GM19351 (cell line): ENCODE results near the gene SMAD7.

ENCODE experiments used
- ATAC-seq: cut with Tn5 transposase; IDR thresholded peaks from one replicate; pipeline ENCODE4 v1.9.1; 2021; ENCODE audit warnings: mild to moderate bottlenecking, moderate library complexity; ENCODE audit not compliant: unreplicated experiment

SMAD7 gene

DNA sequence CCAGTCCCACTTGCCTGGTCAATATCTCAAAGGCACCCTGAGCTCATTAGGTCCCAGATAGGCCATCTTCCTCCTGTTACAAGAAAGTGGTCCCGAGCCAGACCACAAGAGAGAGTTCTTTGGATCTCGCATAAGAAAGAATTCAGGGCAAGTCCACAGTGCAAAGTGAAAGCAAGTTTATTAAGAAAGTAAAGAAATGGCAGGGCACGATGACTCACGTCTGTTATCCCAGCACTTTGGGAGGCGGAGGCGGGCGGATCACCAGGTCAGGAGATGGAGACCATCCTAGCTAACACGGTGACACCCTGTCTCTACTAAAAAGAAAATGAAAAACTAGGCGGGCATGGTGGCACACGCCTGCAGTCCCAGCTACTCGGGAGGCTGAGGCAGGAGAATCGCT lies 10.8 kb upstream of the SMAD7 start:
- ATAC-seq = no peak

DNA sequence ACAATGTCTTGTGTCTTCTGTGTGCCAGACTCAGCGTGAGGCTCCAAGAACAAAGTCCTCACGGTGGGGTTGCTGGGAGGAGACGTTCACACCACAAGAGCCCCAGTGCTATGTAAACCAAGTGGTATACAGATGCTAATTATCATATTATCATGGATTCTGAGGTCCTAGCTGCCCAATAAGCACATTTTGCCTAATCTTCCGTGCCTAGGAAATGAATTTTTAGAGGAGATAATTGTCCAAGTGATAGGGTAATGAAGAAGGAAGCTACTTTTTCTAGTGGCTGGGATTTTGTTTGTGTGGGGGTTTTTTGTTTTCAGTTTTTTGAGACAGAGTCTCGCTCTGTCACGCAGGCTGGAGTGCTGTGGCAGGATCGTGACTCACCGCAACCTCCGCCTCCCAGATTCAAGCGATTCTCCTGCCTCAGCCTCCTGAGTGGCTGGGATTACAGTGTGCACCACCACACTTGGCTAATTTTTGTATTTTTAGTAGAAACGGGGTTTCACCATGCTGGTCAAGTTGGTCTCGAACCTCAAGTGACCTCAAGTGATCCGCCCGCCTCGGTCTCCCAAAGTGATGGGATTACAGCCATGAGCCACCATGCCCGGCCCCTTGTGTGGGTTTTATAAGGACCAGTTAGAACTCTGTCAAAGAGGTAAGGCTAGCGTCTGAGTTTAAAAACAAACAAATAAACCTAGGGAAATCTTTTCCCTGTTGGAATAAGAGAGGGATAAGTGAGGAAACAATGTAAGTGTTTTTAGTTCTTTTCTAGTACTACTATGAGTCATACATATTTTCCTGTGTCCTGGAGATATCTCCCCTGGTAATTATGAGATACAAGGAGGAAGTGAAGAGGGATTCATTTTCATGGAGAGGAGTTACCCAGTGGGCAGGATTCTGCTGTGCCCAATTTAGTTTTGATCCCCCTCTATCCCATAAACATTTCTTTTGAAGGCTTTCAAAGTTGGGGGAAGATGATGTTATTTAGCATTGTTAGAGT lies 9.5 kb upstream of the SMAD7 start:
- no peak for ATAC-seq

DNA sequence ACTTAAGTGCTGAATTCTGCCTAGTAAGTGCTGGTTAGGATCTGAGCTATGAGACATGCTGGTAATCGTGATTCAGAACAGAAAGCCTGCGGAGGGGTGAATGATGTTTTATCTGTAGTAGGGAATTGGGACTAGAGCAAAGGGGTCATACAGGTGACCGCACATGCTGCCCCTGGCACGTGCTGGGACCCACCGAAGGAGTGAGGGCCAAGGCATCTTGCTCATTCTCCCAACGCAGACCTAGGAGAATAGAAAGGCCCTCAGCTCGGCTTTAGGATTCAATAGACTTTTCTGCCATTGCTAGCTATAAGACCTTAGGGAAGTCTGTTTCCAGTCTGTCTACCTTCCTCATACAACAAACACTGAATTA lies 8.8 kb upstream of the SMAD7 start:
- no peak for ATAC-seq

DNA sequence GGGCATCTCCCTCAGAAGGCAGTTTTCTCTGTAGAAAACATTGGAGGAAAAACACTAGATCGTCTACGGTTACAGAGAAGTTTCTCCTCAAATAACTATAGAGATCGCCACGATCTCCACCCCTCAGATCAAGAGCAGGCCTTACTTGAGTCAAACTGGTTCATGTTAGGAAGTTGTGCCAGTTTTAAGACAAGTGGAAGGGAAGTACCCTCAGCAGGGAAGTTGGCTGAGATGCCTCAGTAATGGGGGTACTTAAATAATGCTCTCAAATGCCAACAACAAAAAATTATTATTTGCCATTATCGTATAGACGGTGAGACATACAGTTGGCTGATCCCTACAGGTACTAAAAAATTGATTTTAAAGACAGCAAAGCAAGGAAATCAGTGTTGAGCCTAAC lies 8.2 kb upstream of the SMAD7 start:
- ATAC-seq = no peak

DNA sequence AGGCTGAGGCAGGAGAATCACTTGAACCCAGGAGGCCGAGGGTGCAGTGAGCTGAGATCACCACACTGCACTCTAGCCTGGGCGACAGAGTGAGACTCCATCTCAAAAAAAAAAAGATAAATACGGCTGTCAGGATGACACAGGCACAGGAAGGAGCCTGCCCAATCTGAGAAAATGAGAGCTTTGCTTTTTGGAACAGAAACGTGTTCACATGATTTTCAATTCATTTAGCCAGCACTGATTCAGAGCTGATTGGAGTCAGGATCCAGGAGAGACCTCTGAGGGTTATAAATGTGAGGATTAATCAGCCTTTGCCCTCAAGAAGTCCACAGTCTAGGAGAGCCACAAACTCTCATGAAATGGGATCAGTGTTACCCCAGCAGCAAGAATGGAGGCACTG lies 6.9 kb upstream of the SMAD7 start:
- no peak for ATAC-seq

DNA sequence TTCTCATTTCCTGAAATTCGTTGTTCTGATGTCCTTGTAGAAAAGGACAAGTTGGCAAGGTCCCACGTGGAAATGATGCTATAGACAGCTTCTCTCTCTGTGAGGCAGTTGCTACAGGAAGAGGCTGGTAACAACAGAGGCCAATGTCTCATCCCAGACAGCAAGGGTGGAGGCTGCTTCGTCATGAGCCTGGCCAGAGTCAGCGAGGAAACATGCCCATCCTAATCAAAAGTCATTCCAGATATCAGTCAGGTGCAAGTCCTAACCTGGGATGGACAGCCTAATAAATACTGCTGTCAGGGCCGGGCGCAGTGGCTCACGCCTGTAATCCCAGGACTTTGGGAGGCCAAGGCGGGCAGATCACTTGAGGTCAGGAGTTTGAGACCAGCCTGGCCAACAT lies 6.4 kb upstream of the SMAD7 start:
- ATAC-seq = no peak

DNA sequence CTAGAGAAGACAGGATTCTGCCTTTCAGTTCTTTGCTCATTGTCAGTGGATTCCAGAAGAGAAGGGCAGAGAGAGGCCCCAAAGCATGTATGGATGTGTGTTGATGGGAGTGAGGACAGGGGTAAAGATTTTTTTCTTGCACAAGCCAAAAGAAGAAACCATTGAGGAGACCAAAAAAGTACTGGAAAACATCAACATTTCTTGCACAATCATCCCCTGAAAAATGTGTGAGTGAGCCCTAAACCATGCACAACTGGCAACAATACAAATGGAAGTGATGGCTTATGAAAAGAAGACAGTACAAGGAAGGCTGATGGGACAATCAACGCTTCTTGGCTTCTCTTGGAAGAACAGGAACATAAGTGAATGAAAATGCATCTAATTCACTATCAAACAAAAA lies 5.6 kb upstream of the SMAD7 start:
- no peak for ATAC-seq

DNA sequence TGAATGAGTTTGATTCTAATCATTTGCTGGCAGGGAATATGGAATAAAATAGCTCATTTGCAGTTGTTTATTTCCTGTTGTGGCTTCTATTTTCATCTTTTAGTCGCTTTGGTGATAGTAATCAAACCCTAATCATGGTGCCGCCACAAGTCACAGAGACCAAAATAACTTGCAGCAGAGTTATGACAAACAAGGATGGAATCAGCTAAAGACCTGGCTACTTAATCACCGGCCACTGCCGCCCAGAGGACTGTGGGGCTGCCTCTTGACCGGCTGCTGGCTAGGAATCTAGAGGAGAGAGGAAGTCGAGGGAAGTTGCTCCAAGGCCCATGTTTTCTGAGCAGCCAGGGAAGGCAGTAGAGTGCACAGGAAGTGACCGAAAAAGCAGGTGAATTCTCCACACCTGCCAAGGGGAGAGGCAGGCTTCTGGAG lies 5.1 kb upstream of the SMAD7 start:
- ATAC-seq = no peak

DNA sequence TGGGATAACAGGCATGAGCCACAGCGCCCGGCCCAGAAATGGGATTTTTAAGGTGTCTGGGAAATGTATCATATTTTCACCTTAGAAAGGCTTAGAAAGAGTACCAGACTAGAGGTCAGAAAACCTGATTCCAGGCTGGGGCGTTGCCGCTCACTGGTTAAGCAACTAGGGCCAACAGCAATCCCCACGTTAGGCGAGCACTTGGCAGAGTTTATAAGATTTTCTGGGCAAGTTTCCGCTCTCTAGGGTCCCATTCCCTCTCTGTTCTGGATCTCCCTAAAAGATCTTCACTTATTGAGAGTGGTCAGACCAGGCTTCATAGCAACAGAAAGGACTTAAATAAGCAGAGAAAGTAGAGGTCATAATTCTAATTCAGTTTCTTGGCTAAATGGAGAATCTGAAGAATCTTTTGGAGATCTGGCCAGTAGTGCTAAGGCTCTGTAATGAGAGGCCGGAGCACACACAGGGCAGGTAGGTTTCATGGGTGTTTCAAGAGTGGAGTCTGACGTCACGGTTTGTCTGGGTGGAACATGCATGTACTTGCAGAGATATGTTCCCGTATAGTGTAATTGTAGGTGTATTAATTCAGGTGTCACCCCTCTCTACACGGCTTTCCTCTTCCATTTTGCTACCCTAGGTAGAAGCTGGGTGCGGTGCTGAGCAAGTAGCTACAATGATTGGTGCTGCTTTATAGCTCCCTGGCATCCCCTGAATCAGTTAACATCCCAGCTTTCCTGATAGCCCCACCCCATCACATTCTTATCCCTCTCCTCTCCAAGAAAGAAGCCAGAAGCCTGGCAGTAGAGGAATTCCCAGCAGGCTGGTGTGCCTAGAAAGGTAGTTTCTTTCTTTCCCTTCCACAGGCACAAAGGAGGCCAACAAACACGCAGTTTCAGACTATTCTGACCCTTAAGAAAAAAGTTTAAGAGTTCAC lies 4.4 kb upstream of the SMAD7 start:
- no peak for ATAC-seq

DNA sequence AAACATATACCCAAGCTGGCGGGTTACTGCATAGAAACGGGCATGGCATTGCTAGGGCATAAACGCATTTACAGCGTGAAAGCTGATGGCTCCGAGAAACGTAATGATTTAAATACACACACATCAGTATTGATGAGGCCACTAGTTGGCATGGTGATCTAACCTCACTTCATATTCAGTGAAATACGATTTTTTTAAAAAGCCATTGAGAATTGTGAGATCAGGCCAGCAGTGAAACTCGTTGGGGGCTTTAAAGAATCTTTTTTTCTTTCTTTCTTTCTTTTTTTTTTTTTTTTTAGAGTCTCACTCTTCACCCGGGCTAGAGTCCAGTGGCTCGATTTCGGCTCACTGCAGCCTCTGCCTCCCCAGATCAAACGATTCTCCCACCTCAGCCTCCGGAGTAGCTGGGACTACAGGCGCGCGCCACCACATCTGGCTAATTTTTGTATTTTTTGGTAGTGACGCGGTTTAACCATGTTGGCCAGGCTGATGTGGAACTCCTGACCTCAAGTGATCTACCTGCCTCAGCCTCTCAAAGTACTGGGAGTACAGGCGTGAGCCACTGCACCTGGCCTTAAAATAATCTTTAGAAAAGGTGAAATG lies 2.4 kb upstream of the SMAD7 start:
- no peak for ATAC-seq

DNA sequence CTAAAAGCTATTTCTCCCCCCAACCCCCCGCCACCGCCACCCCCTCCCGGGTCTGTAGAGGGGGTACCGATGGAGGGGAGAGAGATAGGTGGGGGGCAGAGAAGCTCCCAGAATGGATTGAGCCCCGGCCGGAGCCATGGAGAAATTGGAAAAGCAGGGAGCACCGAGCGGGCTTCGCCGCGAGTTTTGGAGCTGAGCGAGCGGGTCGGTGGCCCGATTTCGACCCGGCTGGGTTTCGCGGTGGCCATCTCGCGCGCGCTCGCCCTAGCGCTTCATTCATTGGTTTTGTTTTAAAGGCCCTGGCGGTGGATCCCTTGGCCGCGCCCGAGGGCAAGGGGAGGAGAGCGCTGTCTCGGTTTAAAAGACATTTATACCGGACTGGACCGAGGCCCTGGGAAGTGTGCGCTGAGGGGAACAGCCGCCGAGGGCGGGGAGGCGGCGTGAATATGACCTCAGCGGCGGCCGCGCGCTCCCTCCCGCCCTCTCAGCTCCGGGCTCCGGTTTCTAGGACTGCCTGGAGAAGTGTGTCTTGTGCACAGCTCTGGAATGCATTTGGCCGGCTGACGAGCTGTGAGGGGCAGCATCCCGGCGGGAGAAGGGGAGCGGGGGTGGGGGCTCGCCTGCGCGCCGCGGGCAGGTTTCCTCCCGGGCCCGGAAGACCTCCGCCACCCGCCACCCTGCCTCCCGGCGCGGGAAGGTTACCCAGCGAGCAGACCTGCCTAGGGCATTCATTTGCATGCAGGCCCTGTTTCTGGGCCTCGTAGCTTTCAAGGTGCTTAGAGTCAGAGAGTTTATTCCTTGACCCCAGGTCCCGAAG lies 1.7 kb upstream of the SMAD7 start:
- peak; percentile 30 for ATAC-seq

DNA sequence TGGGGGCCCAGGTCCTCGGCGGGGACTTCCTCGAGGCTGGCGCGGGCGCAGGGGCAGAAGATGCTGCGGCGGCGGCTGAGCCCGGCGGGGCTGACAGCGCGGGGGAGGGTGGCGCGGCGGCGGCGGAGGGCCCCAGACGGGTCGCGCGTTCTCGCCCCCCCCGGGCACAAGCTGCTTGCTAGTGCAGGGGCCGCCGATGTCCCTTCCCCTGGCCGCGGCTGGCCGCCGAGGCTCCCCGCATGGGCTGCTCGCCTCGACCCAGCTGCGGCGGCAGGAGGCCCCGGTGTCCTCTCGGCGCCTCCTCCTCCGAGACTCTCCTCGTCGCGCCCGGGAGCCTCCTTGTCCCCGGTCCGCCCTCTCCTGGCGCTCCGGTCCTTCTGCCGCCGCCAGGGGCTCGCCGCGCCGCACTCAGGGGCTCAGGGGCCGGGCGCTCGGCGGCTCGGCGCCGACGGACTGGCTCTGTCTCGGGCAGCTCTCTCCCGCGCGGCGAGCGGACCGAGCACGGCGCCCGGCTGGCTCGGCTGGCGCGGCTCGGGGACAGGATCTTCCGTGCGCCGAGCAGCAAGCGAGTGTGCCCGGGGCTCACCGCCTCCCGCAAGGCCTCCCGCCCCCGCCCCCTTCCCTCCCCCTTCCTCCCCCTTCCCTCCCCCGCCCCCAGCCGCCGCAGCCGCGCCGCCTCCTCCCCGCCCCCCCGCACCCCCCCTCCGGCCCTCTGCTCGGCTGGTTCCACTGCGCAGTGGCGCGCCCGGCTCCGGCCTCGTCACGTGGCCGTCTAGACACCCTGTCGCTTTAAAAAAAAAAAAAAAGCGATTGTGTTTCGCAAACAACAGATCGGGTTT lies 902 bp upstream of the SMAD7 start:
- peak; percentile 39 for ATAC-seq

DNA sequence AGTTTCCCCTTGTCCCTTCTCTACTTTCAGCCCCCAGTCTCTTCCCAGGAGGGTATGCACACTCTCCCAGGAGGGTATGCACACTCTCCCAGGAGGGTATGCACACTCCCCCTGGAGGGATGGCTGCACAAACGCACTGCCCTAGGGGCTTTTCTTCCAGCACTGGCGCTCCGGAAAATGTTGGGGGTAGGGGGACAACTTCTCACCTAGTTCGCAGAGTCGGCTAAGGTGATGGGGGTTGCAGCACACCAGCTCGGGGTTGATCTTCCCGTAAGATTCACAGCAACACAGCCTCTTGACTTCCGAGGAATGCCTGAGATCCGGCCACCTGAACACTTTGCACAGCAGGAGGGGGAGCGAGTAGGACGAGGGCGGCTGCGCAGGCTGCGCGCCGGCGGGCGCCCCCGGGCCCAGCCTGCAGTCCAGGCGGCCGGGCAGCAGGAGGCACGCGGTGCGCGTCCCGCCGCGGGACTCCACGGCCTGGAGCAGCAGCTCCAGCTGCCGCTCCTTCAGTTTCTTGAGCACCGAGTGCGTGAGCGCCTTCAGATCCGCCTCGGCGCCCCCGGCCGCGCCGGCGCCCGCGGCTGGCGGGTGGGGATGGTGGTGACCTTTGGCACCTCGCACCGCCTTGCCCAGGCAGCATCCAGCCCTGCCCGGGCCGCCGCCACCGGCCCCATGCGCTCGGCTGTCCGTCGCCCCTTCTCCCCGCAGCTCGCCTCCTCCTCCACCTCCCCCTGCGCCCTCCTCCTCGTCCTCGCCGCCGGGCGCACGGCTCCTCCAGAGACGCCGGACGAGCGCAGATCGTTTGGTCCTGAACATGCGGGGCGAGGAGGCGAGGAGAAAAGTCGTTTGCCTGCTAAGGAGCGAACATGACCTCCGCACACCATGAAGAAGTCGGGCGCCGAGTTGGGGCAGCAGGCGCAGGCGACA lies 894 bp downstream of the SMAD7 start:
- ATAC-seq = no peak

DNA sequence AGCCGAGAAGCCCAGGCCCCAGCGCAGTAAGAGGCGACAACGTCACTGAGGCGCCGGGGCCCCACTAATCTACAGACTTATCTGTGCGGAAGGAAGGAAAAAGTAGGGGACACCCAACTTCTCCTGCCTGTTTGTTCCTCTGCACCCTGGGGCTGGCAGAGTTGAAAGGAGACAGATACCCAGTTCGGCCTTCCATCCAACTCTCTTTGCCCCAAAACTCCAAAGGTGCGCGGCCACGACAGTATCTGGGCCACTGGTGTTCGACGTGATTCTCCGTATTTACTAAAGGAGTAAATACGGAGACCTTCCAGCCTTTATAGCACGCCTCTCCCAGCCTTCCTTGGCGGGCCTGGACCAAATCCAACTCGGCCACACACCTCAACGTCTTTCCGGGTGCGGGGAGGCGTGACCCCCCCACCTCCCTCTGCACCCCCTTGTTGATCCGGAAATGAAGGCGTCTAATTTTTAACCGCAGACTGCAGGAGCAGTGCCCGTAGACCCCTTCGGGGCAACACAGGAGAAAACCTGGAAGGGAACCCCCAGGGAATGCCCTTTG lies 1.6 kb downstream of the SMAD7 start:
- ATAC-seq = no peak

DNA sequence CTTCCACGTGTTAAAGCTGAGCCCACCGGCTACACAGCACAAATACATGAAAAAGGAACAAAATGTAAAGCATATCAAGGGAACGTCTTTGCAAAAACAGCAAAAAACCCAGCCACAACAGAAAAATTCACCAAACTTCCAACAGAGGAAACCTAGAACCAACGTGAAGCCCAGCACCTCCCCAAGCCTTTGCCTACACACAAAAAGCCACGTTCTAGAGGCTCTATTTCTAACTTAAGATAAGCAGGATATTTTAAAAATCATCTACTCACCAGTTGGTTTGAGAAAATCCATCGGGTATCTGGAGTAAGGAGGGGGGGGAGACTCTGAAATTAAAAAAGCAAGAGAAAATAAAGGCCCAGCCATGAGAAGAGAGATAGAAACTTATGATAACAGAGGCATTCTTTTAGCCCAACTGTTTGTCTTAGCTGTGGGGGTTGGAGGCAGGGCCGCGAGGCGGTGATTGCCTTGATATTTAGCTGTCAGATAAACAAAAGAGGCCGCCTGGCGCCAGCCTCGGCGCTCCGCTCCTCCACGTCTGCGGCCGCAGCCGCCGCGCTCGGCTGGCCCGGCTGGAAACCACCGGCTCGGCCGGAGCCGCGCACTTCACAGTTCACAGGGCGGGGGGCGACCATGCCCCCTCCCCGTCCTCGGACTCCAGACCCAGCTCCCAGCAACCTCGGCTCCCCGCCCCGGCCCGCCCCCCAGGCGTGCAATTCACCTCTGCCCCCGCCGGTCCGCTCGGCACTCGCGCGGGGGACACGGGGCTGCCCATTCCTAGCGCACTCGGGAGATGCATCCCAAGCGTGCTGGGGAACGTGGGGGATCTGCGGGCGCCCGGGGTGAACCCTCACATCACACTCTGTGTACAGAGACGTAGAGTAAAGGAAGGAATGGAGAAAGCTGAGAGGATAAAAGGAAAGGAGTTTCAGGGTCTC lies 2.4 kb downstream of the SMAD7 start:
- ATAC-seq = no peak

DNA sequence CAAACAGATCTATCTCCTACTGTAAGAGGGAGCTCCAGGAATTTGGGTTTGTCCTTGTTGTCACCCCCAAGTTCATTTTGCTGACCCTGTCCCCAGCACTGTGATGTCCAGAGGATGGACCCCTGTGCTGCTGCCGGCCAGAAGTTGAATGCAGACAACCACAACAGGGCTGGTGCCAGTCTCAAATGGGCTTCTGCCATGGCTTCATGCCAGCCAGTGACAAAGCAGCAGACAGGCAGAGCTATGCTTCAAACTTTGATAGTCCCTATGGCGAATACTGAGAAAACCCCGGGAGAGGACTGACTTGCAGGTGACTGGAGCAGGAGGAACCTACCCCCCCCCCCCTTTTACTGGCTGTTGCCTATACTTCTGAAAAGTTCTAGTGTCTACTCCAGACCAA lies 3.2 kb downstream of the SMAD7 start:
- no peak for ATAC-seq

DNA sequence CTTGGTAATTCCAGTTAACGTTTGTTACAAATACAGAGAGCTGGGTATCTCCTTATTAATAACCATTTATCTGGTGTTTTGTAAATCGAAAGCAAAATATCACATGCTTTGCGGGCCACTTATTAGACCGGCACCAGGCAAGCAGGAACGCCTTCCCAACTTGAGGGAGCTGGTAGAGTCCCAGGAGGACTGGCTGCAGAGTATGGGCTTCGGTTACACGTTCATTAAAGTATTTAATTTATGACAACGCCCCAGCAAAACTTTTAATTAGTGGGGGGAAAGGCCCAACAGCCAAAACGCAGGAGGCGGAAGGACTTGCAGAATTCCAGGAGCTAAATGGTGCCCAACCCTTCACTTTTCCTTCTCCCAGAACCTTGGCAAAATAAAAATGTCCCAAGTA lies 3.7 kb downstream of the SMAD7 start:
- no peak for ATAC-seq
